Skeletal muscle cell (primary cell): ENCODE data around the gene PPT2.
"Not testable (repeated sequence)": the region's sequence is repeated elsewhere in the genome, so short reads cannot be mapped to it uniquely, and the experiment has no call there.

Experiments used
- DNase-seq: peaks from one replicate; pipeline ENCODE4 v3.0.0-alpha.2; 2010; ENCODE audit warnings: low read depth
- H3K4me3 ChIP-seq: 2 replicates; pipeline ENCODE4 v1.5.1; 2011; ENCODE audit warnings: low read depth, mild to moderate bottlenecking, control low read depth, low read length, moderate library complexity

The PPT2 gene

DNA sequence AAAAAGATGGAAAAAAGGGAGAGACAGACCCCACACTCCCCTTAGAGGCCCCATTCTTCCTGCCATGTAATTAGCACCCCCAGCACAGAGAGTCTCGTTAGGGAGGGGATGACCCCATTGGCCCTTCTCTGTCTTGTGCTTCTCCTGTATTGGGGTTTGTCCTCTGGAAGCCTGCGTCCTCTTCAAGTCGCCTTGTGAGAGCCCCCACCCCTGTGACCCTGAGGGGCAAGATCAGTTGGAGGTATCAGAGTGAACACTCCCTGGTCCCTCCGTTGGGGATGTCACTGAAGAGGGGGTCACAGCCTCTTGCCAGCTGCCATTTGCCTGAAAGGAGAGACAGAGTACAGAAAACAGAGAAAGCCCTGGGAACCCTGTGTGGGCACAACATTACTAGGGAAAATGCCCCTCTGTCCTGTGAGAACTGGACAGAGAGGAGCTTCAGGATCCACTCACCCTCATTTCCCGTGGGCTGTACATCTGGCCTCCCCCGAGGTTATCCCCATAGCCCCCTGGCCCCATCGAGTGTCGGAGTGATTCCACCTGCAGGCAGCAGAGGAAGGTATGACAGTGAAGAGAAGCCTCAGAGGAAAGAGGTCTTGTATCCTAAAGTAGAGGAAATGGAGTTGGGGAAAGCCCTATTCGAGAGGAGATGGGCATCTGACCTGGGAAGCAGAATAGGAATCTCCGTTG, 32.4 kb downstream of the PPT2 start:
- DNase-seq, H3K4me3 ChIP-seq: not testable (repeated sequence)

DNA sequence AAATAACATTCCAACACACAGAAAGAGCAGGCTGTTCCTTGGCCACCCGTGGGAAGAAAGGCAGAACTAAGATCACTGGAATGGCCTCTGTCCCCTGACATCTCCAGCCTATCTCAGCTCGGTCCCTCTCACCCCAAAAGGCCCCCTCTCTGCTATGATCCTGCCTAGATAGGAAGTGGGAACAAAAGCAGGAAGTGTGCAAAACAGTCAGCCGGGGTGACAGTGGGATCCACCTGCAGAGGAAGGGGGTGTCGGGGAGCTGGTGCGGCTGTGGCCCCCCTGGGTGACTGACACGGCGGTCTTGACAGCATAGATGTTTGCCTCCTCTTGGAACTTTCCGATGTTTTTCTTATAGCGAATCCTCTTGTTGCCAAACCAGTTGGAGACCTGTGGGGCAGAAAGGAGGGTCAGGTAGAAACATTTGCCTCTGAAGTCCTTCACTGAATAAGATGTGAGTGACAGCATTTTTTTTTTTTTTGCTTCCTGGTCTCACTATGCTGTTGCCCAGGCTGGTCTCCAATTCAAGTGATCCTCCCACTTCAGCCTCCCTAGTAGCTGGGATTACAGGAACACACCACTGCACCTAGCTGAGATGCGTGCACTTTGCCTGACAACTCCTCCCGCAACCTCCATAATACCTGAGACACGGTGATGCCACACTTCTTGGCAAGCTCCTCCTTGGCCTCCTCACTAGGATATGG, 33.2 kb downstream of the PPT2 start:
- no peak for DNase-seq
- H3K4me3 ChIP-seq, result no peak overlapping the region

DNA sequence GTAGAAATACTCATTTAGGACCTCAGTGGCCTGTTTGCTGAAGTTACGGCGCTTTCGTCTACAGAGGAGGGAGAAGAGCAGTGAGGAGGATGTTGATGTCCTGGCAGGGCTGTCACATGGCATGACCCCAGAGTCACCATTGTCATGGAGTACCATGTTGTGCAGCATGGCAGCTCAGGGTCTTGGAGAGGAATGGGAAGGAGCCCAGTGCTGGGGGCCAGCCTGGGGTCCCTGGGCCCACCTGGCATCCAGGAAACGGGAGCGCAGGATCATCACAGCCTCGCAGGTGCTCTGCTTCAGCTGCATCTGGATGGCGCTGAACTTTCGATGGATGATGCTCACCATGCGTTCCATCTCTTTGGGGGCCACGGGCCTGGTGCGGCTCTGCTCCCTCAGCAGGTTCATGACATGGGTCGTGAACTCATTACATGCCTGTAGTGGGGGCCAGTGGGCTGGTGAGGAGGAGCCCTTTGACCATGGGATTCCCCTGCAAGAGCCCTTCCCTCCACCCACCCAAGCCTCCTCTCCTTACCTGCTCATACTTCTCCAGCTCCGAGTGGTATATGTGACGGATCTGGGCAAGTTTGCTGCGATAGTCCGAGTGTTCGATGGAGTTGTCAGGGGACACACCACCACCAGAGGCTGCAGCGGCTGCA, 33.9 kb downstream of the PPT2 start:
- not testable (repeated sequence) for DNase-seq
- H3K4me3 ChIP-seq, result peak overlapping the region; percentile 78

DNA sequence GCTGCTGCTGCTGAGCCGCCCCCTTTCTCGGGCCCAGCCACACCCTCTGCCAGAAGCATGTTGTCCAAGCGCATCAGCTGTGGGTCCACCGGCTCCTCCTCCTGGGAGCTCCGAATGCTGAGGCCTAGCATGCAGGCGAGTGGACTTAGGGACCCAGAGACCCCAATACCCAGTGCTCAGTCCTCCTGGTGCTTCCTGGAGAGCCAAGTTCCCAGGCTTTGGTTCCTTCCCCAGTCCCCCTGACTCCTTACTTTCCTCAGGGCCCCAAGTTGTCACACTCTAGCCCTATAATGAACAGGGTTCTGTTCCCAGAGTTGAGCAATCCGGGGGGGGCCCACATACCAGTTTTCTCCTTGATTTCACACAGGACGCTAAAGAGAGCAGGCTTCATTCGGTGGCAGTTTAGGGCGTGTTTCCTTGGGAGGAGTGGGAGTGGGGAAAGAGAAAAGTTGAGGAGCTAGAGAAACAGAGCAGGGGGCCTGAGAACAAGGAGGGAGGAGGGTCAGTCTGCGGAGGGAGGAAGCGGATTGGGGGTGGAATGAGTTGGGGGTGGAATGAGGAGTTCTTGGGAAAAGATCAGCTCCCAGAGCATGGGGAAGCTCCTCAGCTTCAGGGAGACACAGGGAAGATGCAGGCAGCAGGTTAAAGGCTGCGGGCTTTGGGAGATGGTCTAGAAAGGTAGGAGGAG, 34.6 kb downstream of the PPT2 start:
- no peak for DNase-seq
- peak overlapping the region; percentile 78 for H3K4me3 ChIP-seq

DNA sequence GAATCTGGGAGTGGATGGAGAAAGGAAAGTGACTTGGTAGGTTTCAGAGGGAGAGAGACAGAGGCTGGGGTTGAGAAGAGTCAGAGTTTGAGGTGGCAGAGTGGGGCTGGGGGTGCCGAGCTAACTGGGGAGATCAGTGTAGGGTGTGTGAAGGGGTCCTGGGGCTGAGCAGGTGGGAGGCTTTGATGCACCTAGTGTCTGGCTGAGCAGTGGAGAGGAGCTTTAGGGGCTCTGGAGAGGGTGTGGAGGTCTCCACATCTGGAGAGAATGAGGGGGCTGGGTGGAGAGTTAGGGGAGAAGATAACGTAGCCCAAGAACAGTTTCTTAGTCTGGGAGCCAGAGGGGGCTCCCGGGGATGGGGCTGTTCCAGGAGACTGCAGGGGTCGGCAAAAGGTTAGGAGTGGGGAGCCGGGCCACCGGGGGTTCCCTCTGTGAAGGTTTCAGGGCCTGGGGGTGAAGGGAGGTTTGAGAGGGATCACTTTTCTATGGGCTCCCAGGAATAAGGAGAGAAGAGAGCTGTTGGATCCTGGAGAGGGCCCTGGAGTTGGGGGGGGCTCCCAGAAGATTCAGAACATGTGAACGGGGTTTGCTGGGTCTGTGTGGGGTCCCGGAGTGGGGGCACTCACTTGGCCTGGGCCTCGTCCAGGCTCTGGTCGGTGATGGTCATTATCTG, 35.3 kb downstream of the PPT2 start:
- peak overlapping the region; percentile 78 for H3K4me3 ChIP-seq
- no peak for DNase-seq

DNA sequence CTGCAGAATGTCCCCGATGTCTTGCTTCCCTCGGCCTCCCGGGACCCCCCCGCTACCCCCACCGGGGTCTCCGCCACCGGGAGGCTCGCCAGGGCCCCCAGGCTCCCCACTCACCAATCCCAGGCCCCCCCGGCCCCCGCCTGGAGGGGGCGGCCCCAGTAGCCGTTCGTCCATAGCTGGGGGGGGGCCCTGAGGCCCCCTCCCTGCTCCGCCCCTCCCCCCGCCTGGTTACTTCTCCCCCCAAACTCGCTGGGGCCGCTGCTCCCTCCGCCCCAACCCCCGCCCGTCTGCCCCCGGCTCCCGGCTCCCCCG, 35.8 kb downstream of the PPT2 start:
- DNase-seq, result no peak
- peak overlapping the region; percentile 78 for H3K4me3 ChIP-seq

DNA sequence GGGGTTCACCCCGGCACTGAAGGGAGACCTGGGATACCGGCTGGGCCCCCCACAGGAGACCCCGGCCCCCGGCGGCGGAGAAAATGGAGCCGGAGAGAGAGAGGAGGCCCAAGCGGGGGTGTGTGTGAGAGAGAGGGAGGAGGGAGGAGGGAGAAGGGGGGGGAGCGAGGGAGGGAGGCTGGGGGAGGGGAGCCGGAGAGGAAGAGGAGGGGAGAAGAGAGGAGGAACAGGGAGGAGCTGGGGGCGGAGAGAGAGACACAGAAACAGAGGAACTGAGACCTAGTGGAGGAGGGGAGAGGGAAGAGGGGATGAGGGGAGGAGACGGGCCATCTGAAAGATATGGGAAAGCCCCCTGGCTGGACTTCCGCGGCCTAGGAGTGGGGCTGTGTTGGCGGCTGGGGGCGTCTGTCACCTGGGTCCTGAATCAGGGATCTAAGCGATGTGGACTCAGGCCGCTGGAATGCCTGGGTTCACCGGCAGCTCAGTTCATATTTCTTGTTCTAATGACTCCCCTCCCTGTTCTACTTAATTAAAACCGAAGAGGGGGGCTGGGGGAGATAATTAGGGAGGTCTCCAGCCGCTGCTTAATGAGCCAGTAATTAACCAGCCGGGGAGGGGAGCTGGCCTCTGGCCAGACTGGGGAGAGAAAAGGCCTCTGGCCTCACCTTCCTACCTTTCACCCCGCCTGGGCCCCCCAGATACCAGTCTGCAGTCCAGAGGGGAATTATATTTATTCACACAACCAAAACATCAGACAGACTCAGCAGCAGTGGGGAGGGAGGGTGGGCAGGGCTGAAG, 36.3 kb downstream of the PPT2 start, which contains the start of gene PBX2:
Gene PBX2, minus strand, starts transcription at position 149 of the 798 bp plus-strand sequence. CDS start 287 bp downstream, outside the sequence.
- peak within 1 kb of the TSS; percentile 78 for H3K4me3 ChIP-seq
- peak; percentile 76 for DNase-seq

DNA sequence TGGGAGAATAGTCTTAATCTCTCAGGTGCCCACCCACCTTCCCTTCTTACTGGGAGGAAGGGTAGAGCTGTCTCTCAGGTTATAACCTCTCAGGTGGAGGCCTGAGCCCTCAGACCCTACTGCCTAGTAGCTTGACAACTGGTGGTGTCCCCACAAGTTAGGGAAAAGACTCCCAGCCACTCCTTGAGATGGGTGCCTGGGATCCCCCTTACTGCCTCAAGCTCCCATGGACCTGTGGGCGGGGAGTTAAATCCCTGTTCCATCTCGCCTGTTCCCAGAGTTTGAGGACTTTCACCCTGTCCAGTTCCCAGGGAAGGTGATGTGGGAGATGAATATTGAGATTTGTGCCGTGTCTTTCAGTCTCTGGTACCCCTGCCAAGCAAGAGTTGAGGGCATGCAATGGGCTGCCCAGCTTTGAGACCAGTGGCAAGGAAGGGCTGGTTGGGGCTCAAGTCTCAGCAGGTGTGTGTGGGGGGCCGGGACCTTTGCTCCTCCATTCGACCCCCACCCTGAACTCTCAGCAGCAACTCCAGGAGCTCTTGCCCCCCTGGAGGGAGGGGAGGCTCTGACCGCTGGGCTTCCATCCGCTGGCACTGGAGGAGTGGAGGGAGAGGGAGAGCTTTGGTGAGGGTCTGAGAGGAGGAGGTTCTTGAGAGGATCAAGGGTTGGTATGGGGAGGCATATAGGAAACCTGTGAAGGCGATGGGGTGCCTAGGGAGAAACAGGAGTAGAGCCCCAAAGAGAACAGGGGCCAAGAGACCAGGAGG, 37.2 kb downstream of the PPT2 start:
- no peak overlapping the region for H3K4me3 ChIP-seq
- no peak for DNase-seq

DNA sequence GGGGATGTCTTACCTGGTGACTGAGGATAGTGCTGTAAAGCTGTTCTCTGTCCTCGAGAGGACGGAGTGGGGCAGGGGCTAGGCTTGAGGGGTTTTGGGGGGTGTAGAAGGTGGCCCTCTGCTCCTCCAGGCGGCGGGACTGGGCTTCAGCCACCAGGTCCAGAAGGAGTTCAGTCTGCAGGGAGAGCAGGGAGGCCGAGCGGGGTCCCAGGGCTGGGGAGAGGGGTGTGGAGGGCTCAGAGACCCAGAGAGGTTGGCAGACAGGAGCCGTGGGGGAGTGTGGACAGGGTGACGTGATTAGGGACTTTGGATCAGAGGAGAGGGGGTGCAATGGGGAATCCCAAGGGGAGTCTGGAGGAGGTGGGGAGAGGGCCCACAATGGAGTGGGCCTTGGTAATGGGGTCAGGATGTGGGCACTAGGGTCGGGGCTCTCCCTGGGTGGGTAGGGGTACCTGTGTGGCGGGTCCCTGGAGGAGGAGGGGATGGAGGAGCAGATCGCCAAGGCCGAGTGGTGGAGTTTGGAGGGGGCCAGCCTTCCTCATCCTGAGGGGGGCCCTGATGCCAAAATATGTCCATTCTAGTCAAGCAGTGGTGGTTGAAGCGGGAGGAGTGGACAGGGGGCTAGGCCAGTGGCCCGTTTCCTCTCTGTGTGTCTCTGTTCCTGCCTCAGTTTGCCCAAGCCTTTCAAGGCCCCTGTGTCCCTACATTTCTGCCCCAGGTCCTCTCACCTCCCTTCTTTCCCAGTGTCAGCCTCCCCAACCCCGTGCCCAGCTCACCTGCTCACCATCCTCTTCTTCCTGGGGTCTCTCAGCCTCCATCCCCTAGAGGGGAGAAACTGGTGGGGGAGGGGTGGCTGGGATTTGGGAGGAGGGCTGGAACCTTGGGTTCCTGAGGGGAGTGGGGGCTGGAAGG, 38.0 kb downstream of the PPT2 start:
- H3K4me3 ChIP-seq, result no peak overlapping the region
- no peak for DNase-seq

DNA sequence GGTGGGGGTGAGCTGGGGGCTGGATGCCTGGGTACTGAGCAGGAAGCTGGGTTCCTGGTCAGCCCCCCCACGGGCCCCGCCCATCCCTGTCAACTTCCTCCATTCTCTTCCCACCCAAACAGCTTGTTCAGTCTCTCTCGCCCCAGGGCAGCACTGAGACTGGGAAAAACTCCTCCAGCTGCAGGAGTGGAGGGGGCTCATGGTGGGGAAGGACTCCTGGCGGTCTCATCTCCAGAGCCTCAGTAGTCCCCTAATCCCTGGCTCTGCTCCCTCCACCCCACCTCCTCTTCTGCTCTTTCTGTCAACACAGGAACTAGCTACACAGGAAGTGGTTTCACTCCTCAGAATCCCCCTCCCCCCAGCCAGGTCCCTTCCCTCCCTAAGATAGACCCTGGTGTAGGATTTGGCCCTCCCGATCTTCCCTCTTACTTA, 38.7 kb downstream of the PPT2 start, which contains the start of gene GPSM3:
Gene GPSM3, minus strand, starts transcription at position 36 of the 432 bp plus-strand sequence. CDS start 130 bp downstream, outside the sequence.
- H3K4me3 ChIP-seq, result no peak within 1 kb of the TSS
- DNase-seq, result no peak

DNA sequence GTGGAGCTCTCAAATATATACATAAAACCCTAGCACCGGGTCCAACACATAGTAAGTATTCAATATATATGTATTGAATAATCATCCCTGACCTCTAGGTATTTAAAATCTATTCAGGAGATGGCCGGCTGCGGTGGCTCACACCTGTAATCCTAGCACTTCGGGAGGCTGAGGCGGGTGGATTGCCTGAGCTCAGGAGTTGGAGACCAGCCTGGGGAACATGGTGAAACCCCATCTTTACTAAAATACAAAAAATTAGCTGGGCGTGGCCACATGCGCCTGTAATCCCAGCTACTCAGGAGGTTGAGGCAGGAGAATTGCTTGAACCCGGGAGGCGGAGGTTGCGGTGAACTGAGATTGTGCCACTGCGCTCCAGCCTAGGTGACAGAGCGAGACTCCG, 39.2 kb downstream of the PPT2 start:
- not testable (repeated sequence) for DNase-seq, H3K4me3 ChIP-seq

DNA sequence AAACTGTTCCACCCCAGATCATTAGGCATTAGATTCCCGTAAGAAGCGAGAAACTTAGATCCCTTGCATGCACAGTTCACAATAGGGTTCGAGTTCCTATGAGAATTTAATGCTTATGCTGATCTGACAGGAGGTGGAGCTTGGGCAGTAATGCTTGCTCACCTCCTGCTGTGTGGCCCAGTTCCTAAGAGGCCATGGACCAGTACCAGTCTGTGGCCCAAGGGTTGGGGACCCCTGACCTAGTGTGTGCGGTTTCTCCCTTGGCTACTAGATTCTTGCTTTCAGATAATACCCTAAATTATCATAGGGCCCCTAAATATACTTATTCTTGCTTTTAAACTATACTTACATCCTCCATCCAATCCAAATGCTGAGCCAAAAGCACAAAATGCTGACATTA, 40.4 kb downstream of the PPT2 start:
- no peak overlapping the region for H3K4me3 ChIP-seq

DNA sequence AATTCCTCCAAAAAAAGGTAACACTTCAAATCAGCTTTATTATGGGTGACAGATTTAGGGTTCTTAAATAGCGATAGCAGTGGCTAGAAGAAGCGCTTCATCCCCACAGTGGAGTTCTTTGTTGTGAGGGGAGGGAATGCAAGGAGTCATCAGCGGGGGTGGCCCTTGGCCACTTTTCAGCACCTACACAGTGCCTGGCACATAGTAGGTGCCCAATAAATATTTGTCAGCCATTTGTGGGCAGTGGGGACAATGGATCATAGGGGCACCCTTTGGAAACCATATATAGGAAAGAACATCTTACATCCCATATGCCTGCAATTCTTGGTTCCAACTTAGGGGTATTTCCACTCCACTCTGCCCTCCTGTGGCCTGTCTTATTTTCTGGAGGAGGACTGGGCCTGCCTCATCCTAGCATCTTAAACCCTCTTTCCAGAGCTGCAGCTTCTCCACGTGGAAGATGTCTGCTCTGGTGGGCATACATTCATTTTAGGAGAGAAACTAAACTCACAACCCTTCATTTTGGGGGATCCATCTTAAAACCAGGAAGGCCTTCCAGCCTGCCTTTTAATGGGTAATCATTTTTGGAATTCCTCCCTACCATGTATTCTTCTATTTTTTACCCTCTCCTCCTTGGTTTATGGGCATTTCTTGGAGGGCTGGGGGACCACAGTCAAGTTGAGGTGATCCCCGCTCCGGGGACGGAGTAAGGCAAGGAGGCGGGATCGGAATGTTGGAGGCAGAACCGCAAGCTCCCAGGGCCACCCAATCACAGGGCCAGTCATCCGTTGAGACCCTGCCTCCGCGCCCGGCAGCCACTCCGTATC, 41.1 kb downstream of the PPT2 start:
- DNase-seq, result peak; percentile 12
- peak overlapping the region; percentile 50 for H3K4me3 ChIP-seq

More for the DNA sequence above, 40.4 kb downstream of the PPT2 start:
- DNase-seq, result no peak

DNA sequence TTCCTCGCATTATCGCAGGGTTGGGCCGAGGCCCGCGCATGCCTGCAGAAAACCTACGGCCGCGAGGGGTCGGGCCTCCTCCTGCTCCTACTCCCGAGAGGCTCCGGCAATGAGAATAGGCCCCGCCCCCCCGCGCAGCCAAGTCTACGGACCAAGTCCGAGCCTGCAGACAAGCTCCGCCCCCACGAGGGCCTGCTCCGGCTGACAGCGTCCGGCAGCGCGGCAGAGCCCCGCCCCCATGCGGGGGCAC, 41.6 kb downstream of the PPT2 start:
- H3K4me3 ChIP-seq, result peak overlapping the region; percentile 93
- DNase-seq, result peak; percentile 99

DNA sequence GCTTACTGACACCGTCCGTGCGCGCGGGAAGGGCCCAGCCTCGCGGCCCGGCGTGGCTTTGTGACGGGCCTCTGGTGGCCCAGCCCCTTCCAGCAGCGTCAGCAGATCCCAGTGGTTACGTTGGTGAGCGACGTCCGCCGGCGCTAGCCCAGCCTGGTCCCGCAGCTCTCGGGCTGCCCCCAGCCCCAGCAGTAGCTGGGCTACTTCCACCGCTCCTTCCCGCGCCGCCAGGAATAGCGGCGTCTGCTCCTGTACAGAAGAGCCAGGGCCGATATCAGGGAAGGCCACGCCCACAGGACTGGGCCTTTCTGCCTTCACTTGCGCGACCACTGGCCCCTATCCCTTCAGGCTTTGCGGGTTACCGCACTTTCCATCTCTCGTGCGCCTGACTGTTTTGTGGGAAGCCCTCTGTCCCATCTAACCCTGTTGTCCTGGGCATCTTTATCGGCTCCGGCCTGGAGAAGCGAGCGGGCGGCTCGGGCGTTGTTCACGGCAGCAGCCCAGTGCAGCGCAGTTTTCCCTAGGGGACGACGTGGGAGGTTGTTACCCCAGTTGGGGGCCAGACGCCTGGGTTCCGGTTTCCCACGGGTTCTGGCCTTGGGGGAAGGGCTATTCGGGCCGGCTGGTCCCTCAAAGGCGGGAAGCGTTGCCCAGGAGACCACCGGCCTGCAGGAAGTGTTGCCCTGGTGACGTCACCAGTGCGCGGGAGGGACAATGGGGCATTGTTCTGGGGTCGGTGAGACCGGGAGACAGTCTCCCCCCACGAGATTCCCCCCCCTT, 42.2 kb downstream of the PPT2 start:
- peak overlapping the region; percentile 93 for H3K4me3 ChIP-seq
- peak; percentile 79 for DNase-seq
